Measurements from ENCODE around the gene SLC41A1.
"Not testable (repeated sequence)": the region's sequence is repeated elsewhere in the genome, so short reads cannot be mapped to it uniquely, and the experiment has no call there.

Gene SLC41A1

DNA sequence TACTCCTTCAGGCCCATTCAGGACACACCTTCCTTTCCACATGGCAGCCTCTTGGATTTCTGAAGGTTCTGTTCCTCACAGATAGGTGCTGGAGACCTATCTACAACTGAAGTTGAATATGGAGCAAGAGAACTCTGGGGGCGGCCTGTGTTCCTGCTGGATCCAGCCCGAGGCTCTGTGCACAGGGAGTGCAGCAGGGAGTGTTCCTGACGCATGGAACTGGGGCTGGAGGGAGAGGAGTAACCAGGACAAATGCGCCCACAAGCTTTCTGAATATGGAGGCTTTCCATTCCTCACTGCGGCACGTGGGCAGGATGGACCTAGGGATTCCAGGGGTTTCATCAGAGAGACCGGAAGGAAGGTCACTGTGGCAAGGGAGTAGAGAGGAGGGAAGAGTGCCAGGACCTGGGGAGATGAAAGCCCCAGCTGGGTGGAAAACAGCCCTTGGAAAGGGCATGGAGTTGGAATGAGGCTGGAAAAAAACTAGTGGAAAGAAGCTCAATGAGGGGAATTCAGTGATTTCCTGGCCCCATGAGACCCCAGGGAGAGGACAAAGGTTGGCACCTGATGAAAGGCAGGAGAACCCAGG lies 24.5 kb upstream of the SLC41A1 start:
- no peak overlapping the region for H3K27ac Mint-ChIP-seq (ENCODE audit: low read depth)
- H3K27me3 Mint-ChIP-seq: no peaks in the 10 kb centered on the region
- H3K36me3 Mint-ChIP-seq (ENCODE audit: insufficient read depth): no peaks in the 10 kb centered on the region
- ATAC-seq (replicated peaks; ENCODE audit: extremely low read depth, poor library complexity, severe bottlenecking): no peak
- H3K9me3 Mint-ChIP-seq: no peaks in the 10 kb centered on the region
- H3K4me3 Mint-ChIP-seq: no peak overlapping the region
- no peaks in the 10 kb centered on the region for H3K4me1 Mint-ChIP-seq
- no peak for DNase-seq (ENCODE audit: low spot score in 2 of 2)

- Mint-ChIP-seq H3K36me3 (ENCODE audit: insufficient read depth) (no peaks in the 10 kb centered on the region), H3K4me1 (no peaks in the 10 kb centered on the region), H3K4me3 (no peak overlapping the region), H3K9me3 (no peaks in the 10 kb centered on the region), H3K27me3 (no peaks in the 10 kb centered on the region), H3K27ac (ENCODE audit: low read depth) (no peak overlapping the region)
- no peak for ATAC-seq (replicated peaks; ENCODE audit: extremely low read depth, poor library complexity, severe bottlenecking)
- DNase-seq (ENCODE audit: low spot score in 2 of 2): no peak
These were observed 21.8 kb upstream of the SLC41A1 start for GRCh38 chr1:205834751-205835150.

DNA sequence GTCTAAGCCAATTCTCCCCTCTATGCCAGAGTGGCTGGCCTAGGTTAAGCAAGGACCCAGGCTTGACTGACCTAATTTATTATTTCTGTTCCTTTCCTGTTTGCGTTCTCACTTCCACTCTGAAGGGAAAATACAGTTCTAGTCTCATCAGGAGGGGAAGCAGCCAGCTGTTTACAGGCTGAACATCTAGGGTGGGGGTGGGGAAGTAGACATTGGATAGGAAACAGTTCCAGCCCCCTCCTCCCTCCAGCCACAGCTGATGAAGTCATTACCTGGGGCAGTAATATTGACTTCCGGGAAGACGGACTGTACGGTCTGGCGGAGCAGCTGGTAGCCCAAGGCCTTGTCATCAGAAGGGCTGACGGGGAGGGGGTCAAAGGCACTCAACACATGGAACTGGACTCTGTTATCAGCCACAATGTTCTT lies 19.3 kb upstream of the SLC41A1 start:
- no peaks in the 10 kb centered on the region for H3K4me1 Mint-ChIP-seq
- H3K27me3 Mint-ChIP-seq: no peaks in the 10 kb centered on the region
- H3K4me3 Mint-ChIP-seq: no peak overlapping the region
- no peaks in the 10 kb centered on the region for H3K9me3 Mint-ChIP-seq
- DNase-seq (ENCODE audit: low spot score in 2 of 2) (no peak), ATAC-seq (replicated peaks; ENCODE audit: extremely low read depth, poor library complexity, severe bottlenecking) (no peak)
- no peaks in the 10 kb centered on the region for H3K36me3 Mint-ChIP-seq (ENCODE audit: insufficient read depth)
- H3K27ac Mint-ChIP-seq (ENCODE audit: low read depth): no peak overlapping the region

DNA sequence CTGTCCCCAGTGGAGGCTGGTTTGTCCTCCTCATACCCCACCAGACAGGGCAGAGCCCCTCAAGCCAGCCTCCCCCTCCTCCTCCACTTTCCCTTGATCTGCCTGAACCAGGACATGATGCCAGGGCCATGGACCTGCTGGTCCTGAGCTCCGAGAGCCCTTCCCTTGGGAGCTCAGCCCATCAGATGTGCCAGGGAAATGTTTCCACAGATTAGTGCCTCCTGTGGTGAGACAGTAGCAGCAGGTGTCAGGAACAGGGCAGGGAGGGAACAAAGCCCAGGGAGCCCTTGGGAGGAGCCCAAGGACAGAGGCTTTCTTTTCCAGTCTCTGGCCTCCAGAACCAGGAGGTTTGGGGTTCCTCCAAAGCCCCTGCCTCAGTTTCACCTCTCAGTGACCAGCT lies 14.6 kb upstream of the SLC41A1 start:
- H3K9me3 Mint-ChIP-seq: no peaks in the 10 kb centered on the region
- H3K27ac Mint-ChIP-seq (ENCODE audit: low read depth): no peak overlapping the region
- DNase-seq (ENCODE audit: low spot score in 2 of 2) (no peak), ATAC-seq (replicated peaks; ENCODE audit: extremely low read depth, poor library complexity, severe bottlenecking) (no peak)
- no peaks in the 10 kb centered on the region for H3K27me3 Mint-ChIP-seq
- H3K4me1 Mint-ChIP-seq: peaks cover 12% of the 10 kb centered on the region
- H3K36me3 Mint-ChIP-seq (ENCODE audit: insufficient read depth): no peaks in the 10 kb centered on the region
- no peak overlapping the region for H3K4me3 Mint-ChIP-seq

DNA sequence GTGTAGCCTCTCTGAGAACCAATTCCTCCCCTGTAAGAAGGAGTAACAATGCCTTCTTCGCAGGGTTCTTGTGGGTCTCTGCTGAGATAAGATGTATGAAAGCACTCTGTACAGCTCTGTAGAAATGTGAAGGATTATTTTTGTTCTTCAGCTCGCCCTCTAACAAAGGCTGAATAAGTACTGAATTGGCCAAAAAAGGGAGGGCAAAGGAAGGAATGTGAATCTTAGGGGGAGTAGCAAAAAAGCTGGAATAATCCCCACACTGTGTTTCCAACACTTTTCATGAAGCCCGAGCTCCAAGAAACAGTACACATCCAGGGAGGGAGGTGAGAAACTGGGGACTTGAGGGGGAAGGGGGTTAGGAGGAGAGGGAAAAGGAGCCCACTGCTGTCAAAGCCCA lies 14.0 kb upstream of the SLC41A1 start:
- no peaks in the 10 kb centered on the region for H3K36me3 Mint-ChIP-seq (ENCODE audit: insufficient read depth)
- H3K4me3 Mint-ChIP-seq: no peak overlapping the region
- no peaks in the 10 kb centered on the region for H3K9me3 Mint-ChIP-seq
- ATAC-seq (replicated peaks; ENCODE audit: extremely low read depth, poor library complexity, severe bottlenecking) (no peak), DNase-seq (ENCODE audit: low spot score in 2 of 2) (no peak)
- H3K4me1 Mint-ChIP-seq: peaks cover 12% of the 10 kb centered on the region
- H3K27ac Mint-ChIP-seq (ENCODE audit: low read depth): no peak overlapping the region
- no peaks in the 10 kb centered on the region for H3K27me3 Mint-ChIP-seq

DNA sequence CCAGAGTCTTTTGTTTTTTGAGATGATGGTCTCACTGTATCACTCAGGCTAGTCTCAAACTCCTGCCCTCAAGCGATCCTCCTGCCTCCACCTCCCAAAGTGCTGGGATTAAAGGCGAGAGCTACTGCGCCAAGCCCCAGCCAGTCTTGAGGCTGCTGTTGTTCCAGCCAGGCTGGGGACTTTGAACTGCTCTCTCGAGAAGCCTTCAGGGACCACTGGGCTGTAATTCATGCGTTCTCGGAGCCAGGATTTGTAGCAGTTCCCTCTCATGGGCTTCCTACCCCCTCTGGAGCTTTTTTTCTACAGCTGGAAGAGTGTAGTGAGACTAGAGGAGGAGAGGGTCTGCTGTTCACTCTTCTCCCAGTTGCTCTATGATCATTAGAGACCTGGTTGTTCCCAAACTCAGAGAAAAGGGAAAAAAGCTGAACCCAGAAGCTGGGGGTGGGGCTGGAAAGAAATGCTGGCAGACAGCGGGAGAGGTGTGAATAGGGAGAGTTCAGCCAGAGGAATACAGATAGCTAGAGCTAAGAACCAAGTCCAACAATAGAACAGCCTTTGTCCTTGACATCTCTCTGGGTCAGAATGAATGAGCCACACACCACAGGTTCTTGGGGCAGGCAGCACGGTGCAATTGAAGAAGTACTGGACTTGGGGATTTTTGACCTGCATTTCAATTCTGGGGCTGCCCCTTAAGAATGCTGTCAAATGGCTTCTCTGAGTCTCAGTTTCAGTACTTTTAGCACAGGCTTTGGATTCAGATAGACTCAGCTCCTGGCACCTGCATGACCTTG lies 13.2 kb upstream of the SLC41A1 start:
- Mint-ChIP-seq H3K27me3 (no peaks in the 10 kb centered on the region), H3K4me1 (peaks cover 12% of the 10 kb centered on the region), H3K27ac (ENCODE audit: low read depth) (no peak overlapping the region), H3K9me3 (no peaks in the 10 kb centered on the region), H3K36me3 (ENCODE audit: insufficient read depth) (no peaks in the 10 kb centered on the region), H3K4me3 (no peak overlapping the region)
- DNase-seq (ENCODE audit: low spot score in 2 of 2) (no peak), ATAC-seq (replicated peaks; ENCODE audit: extremely low read depth, poor library complexity, severe bottlenecking) (no peak)

DNA sequence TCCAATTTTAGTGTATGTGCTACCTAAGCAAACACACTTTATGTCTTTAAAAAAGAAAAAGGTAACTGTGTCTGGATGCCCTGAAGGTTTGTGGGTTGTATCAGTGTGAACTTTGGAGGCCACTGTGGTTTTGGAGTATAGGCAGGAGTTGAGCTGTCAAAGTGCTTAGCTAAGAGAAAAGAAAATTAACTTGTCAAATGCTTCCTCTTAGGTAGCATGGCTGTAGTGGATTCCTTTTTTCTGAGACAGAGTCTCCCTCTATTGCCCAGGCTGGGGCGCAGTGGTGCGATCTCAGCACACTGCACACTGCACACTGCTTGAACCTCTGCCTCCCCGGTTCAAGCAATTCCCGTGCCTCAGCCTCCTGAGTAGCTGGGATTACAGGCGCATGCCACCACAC lies 11.2 kb upstream of the SLC41A1 start:
- no peaks in the 10 kb centered on the region for H3K9me3 Mint-ChIP-seq
- no peak for DNase-seq (ENCODE audit: low spot score in 2 of 2)
- no peak overlapping the region for H3K27ac Mint-ChIP-seq (ENCODE audit: low read depth)
- no peaks in the 10 kb centered on the region for H3K36me3 Mint-ChIP-seq (ENCODE audit: insufficient read depth)
- no peak overlapping the region for H3K4me3 Mint-ChIP-seq
- ATAC-seq (replicated peaks; ENCODE audit: extremely low read depth, poor library complexity, severe bottlenecking): peak; percentile 36
- H3K27me3 Mint-ChIP-seq: no peaks in the 10 kb centered on the region
- peaks cover 12% of the 10 kb centered on the region for H3K4me1 Mint-ChIP-seq

GRCh38 chr1:205823260-205823659 lies 10.3 kb upstream of the SLC41A1 start:
- not testable (repeated sequence) for H3K36me3 Mint-ChIP-seq (ENCODE audit: insufficient read depth); H3K27ac Mint-ChIP-seq (ENCODE audit: low read depth); H3K27me3 Mint-ChIP-seq; H3K9me3 Mint-ChIP-seq; DNase-seq (ENCODE audit: low spot score in 2 of 2); H3K4me3 Mint-ChIP-seq
- H3K4me1 Mint-ChIP-seq: peaks cover 12% of the 10 kb centered on the region
- ATAC-seq (replicated peaks; ENCODE audit: extremely low read depth, poor library complexity, severe bottlenecking): peak; percentile 67

DNA sequence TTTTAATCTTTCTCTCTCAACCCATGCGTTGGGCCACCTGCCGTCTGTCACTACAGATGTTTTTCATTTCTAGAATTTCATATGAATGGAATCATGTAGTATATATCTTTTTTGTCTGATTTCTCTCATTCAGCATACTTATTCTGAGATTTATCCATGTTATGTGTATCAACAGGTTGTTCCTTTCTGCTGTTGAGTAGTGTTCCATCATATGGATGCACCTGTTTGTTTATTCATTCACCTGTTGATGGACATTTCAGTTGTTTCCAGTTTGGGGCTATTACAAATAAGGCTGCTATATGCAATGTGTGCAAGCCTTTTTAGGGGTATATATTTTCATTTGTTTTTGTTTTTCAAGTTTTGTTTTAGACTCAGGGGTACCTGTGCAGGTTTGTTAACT lies 9.4 kb upstream of the SLC41A1 start:
- no peak overlapping the region for H3K4me3 Mint-ChIP-seq
- DNase-seq (ENCODE audit: low spot score in 2 of 2) (no peak), ATAC-seq (replicated peaks; ENCODE audit: extremely low read depth, poor library complexity, severe bottlenecking) (no peak)
- H3K36me3 Mint-ChIP-seq (ENCODE audit: insufficient read depth): no peaks in the 10 kb centered on the region
- no peak overlapping the region for H3K27ac Mint-ChIP-seq (ENCODE audit: low read depth)
- H3K27me3 Mint-ChIP-seq: no peaks in the 10 kb centered on the region
- no peaks in the 10 kb centered on the region for H3K9me3 Mint-ChIP-seq
- peaks cover 12% of the 10 kb centered on the region for H3K4me1 Mint-ChIP-seq

DNA sequence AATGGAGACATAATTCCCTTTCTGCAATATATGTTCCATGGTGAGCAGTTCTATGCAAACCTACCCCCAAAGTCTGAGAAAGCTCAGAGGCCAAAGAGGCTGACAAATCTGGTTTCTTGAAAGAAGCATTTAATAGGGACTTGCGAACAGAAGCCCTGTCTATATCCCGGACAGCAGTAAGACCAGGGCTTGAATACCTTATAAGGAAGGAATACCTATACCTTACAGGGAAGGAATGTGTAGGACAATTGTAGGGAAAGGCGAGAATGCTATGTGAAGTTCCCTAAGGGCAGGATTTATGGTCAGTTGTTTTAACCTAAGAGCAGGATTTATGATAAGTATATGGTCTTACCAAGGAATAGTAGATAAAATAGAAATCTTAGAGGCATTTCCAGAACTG lies 5.0 kb upstream of the SLC41A1 start:
- H3K27ac Mint-ChIP-seq (ENCODE audit: low read depth): no peak overlapping the region
- no peak for DNase-seq (ENCODE audit: low spot score in 2 of 2)
- peaks cover 10% of the 10 kb centered on the region for H3K4me1 Mint-ChIP-seq
- no peak for ATAC-seq (replicated peaks; ENCODE audit: extremely low read depth, poor library complexity, severe bottlenecking)
- peaks cover 7% of the 10 kb centered on the region for H3K36me3 Mint-ChIP-seq (ENCODE audit: insufficient read depth)
- no peaks in the 10 kb centered on the region for H3K9me3 Mint-ChIP-seq
- no peaks in the 10 kb centered on the region for H3K27me3 Mint-ChIP-seq
- no peak overlapping the region for H3K4me3 Mint-ChIP-seq

DNA sequence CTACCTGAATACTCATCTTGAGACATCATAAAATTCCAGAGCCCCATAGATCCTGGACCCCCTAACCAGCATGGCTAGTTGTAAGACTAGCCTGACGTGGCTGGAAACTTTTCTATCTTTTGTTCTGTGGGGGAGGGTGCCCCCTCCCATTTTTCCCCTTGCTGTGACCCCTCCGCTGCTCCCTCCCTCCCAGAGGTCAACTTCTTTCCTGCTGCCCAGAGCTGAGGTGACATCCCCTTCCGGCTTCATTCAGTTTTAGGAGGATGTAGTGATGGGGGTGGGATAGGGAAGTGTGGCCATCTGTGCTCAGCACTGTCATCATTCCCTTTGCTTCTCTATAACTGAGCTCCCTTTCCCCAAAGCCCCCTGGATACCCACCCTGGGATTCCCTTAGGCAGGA lies 4.4 kb upstream of the SLC41A1 start:
- H3K4me3 Mint-ChIP-seq: no peak overlapping the region
- H3K27me3 Mint-ChIP-seq: no peaks in the 10 kb centered on the region
- DNase-seq (ENCODE audit: low spot score in 2 of 2) (no peak), ATAC-seq (replicated peaks; ENCODE audit: extremely low read depth, poor library complexity, severe bottlenecking) (no peak)
- H3K27ac Mint-ChIP-seq (ENCODE audit: low read depth): no peak overlapping the region
- H3K4me1 Mint-ChIP-seq: peaks cover 12% of the 10 kb centered on the region
- peaks cover 10% of the 10 kb centered on the region for H3K36me3 Mint-ChIP-seq (ENCODE audit: insufficient read depth)
- no peaks in the 10 kb centered on the region for H3K9me3 Mint-ChIP-seq

GRCh38 chr1:205813755-205814058 lies 709 bp upstream of the SLC41A1 start:
- H3K9me3 Mint-ChIP-seq: no peaks in the 10 kb centered on the region
- ATAC-seq (replicated peaks; ENCODE audit: extremely low read depth, poor library complexity, severe bottlenecking) (no peak), DNase-seq (ENCODE audit: low spot score in 2 of 2) (no peak)
- H3K4me3 Mint-ChIP-seq: peak overlapping the region; percentile 95
- no peaks in the 10 kb centered on the region for H3K27me3 Mint-ChIP-seq
- H3K4me1 Mint-ChIP-seq: peaks cover 48% of the 10 kb centered on the region
- H3K36me3 Mint-ChIP-seq (ENCODE audit: insufficient read depth): peaks cover 15% of the 10 kb centered on the region
- H3K27ac Mint-ChIP-seq (ENCODE audit: low read depth): peak overlapping the region; percentile 80

GRCh38 chr1:205812271-205812877 lies 624 bp downstream of the SLC41A1 start:
- no peak for ATAC-seq (replicated peaks; ENCODE audit: extremely low read depth, poor library complexity, severe bottlenecking)
- Mint-ChIP-seq H3K27ac (ENCODE audit: low read depth) (peak overlapping the region; percentile 80), H3K27me3 (no peaks in the 10 kb centered on the region), H3K9me3 (no peaks in the 10 kb centered on the region), H3K4me1 (peaks cover 58% of the 10 kb centered on the region), H3K4me3 (peak overlapping the region; percentile 95), H3K36me3 (ENCODE audit: insufficient read depth) (peaks cover 15% of the 10 kb centered on the region)
- no peak for DNase-seq (ENCODE audit: low spot score in 2 of 2)
